GM10266 (cell line): ENCODE results near the gene STARD13.

ENCODE experiments used
- DNase-seq: peaks from one replicate; pipeline ENCODE4 v3.0.0; 2012; ENCODE audit errors: extremely low spot score
- TF ChIP-seq, protein P1 (sequence below): IDR thresholded peaks from 2 replicates; pipeline ENCODE4 v1.5.1; 2012; ENCODE audit warnings: mild to moderate bottlenecking, low read depth; ENCODE audit not compliant: control insufficient read depth, insufficient read depth; ENCODE audit errors: missing control alignments

STARD13 gene

DNA sequence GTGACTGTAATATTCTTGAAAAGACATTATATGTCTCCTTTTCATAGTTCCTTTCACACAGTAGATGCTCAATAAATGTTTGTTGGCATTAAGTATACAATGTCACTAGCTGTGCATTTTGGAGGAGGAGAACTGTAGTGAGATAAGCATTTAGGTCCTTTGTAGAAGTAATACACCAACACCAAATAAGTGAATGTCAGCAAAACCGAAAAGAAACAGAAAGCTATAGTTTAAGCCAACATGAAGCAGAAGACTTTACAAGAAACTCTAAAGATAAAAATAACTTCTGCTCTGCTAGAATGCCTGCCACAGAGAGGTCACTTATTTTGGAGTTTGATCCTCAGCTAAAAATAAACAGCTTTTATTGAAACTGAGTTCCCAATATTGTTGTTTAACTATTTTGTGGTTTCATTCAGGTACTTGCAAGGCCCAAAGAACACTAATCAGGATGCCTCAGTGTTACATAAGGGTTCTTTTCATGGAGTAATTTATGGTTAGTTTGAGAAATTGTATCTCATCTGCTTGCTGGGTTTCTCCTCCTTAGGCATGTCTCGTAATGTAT is 86.2 kb downstream of the STARD13 start:
- TF ChIP-seq, protein P1, sequence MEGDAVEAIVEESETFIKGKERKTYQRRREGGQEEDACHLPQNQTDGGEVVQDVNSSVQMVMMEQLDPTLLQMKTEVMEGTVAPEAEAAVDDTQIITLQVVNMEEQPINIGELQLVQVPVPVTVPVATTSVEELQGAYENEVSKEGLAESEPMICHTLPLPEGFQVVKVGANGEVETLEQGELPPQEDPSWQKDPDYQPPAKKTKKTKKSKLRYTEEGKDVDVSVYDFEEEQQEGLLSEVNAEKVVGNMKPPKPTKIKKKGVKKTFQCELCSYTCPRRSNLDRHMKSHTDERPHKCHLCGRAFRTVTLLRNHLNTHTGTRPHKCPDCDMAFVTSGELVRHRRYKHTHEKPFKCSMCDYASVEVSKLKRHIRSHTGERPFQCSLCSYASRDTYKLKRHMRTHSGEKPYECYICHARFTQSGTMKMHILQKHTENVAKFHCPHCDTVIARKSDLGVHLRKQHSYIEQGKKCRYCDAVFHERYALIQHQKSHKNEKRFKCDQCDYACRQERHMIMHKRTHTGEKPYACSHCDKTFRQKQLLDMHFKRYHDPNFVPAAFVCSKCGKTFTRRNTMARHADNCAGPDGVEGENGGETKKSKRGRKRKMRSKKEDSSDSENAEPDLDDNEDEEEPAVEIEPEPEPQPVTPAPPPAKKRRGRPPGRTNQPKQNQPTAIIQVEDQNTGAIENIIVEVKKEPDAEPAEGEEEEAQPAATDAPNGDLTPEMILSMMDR, result no peak
- DNase-seq, result no peak

DNA sequence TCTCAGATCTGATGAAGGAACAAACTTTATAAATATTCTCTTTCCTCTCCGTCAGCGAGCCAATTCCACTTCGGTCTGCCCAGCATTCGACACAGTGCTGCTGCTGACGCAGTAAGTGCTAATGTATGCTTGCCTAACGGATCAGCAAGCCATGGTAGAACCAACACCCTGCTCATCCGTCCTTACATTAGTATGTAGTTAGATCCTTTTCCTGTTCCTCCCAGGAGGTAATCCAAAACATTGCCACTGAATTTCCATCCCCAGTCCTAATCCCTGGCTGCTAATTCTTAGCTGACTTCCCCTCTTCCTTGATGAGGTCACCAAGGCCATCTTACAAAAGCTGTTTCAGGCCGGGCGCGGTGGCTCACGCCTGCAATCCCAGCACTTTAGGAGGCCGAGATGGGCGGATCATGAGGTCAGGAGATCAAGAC is 88.0 kb downstream of the STARD13 start:
- TF ChIP-seq, protein P1, result no peak

DNA sequence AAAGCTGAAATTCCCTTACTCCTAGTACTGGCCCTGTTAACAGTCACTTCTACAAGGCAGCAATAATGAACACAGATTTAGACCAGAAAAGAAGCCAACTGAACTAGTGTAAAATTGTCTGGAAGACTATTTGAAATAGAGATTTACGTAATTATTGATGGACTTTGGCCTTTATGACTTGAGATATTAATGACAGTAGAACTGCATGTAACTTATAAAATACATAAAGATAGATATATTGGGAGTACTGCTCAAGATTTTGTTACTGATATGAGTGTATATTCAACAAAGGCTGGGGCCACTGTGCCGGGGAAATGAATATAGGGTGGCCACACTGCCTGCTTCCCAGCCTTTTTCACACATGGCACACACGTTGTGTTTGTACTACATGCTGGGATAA is 88.8 kb downstream of the STARD13 start:
- TF ChIP-seq, protein P1, result no peak
- DNase-seq, result no peak

More for the DNA sequence above, 88.0 kb downstream of the STARD13 start:
- no peak for DNase-seq

DNA sequence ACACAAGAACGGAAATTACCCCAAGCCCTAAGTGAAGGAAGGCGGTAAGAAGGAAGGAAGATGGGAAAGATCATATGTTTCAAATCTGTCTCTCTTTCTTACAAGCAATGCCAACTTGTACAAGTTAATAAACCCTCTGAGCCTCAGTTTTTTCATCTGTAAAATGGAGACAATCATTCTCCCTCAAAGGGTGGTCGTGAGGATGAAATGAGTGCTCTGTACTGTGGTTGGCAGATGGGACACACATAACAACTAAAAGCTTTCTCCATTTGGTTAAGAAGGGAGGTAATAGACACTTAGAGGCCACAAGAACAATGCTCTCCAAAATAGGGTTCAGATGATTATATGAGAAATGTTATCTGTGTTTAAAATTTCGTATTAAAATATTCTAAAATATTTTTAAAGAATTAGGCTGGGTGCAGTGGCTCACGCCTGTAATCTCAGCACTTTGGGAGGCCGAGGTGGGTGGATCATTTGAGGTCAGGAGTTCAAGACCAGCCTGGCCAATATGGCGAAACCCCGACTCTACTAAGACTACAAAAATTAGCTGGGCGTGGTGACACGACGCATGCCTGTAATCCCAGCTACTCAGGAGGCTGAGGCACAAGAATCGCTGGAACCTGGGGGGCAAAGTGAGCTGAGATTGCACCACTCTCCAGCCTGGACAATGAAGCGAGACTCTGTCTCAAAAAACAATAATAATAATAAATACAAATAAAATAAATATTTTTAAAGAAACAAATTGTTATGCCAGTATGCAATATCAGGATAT is 89.7 kb downstream of the STARD13 start:
- no peak for DNase-seq
- TF ChIP-seq, protein P1, result no peak

DNA sequence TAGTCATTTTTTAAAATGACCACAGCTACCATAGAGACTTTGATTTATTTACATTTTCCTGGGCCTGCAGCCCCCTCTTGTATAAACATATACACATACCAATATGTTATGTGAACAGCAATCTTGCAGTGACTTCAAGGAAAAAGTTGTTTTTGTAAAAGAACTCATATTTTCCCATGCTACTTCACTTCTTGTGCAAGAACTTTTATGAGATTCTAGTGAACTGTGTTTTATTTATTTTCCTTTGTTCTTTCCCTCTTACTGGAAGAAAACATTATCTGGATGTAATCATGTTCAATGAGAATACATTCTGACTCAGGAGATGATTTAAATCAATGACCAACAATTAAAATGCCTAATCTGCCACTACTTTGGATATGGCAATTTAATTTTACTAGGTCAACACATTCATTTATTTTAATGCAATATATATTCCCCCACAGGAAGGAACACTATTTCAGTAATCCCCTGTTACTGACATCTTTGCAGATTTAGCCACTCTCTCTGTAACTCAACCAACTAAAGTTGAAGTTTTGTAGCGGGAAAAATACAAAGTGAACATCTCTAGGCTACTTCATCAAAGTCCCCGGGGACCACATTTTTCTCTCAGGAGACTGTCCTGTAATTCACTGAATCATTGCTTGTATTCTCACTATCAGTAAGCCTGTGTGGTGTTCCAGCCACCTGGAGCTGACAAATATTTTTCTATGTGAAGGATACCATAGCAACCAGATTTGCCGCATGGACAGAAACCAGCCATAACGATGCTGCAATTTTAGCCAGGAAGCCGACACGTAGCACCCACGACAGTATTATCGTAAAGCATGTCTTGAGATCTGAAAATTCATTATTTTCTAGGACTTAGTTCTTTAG is 90.5 kb downstream of the STARD13 start:
- TF ChIP-seq, protein P1, result no peak
- DNase-seq, result peak; percentile 47

DNA sequence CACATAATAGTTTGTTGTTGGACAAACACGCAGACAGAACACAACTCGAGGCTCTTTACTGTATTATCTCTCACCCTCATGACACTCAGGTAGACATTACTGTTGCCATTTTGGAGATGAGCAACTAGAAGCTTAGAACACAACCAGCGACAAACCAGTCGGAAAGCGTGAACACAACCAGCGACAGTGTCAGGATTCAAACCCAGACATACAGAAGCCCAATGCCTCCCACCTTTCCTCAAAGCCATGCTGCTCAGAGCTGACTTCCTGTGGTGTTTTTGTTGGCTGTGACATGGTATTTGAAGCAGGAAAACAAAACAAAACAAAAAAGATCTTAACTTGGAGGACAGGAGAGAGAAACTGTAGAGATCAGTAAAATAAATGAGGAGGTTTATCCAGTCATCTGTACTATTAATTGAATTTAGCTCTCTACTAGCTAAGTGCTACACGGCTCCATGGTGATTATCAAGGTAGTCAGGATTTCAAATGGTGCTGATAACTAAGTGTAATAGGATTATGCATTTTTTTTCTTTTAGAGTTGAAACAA is 92.1 kb downstream of the STARD13 start:
- no peak for DNase-seq
- TF ChIP-seq, protein P1, result no peak
